Peyer's patch (tissue), 4 donors: ENCODE data around the gene CGN.

Source experiments
- CTCF ChIP-seq, 6 experiments: fragments of 450-650 bp in 4 of 6; fragments of 200-600 bp in 2 of 6; sonication (generic) in 1 of 6; IDR thresholded peaks; one replicate each; pipeline ENCODE4 v1.5.1; 2017 to 2019; ENCODE audit warnings: antibody characterized with exemption in 6 of 6, mild to moderate bottlenecking in 3 of 6, moderate library complexity in 1 of 6
- POLR2A ChIP-seq, 2 donors: fragments of 450-650 bp; IDR thresholded peaks; one replicate each; pipeline ENCODE4 v1.5.1; 2017; ENCODE audit warnings: antibody characterized with exemption in 2 of 2, mild to moderate bottlenecking in 2 of 2, moderate library complexity in 2 of 2

GRCh38 chr1:151529211-151529702 lies 18.1 kb downstream of the CGN start:
- no peak for TF ChIP-seq CTCF (IDR thresholded peaks at IDR 0.05)
- no peak for TF ChIP-seq POLR2A (IDR thresholded peaks at IDR 0.05)
